HepG2 (cell line): ENCODE results near the gene CD300A. TPM values are rescaled to one million over a fixed set of nuclear protein-coding genes. Genes with fewer than 3 reads are reported as not detected.
A peak's percentile ranks its signal among the peaks of the same experiment; 100 is the strongest.

Experiments used
- ATF6 ChIP-seq: sonication (generic); formaldehyde crosslinking; conservative IDR thresholded peaks from 2 replicates; pipeline ENCODE4 v1.4.0; 2020; ENCODE audit warnings: missing genetic modification reagents
- HOXA9 ChIP-seq: sonication (generic); formaldehyde crosslinking; IDR thresholded peaks from 2 replicates; pipeline ENCODE4 v1.8.1; 2022; ENCODE audit warnings: missing genetic modification reagents, mild to moderate bottlenecking, moderate library complexity, borderline replicate concordance
- PAWR ChIP-seq: sonication (generic); formaldehyde crosslinking; IDR thresholded peaks from 2 replicates; pipeline ENCODE4 v1.4.0; 2020; ENCODE audit warnings: missing genetic modification reagents, mild to moderate bottlenecking, borderline replicate concordance
- PTBP1 ChIP-seq: fragments of 200-400 bp; formaldehyde crosslinking; IDR thresholded peaks from 2 replicates; pipeline ENCODE4 v1.6.1; 2018; ENCODE audit warnings: low read length, low read depth; ENCODE audit not compliant: poor library complexity, severe bottlenecking
- RARA ChIP-seq: IDR thresholded peaks from 2 replicates; pipeline ENCODE4 v1.6.1; 2016; ENCODE audit warnings: missing genetic modification reagents, missing compliant biosample characterization
- ZNF512 ChIP-seq: sonication (generic); formaldehyde crosslinking; IDR thresholded peaks from 2 replicates; pipeline ENCODE4 v1.4.0; 2020; ENCODE audit warnings: mild to moderate bottlenecking, missing genetic modification reagents
- ZNF639 ChIP-seq: conservative IDR thresholded peaks from 2 replicates; pipeline ENCODE4 v1.6.1; 2018; ENCODE audit warnings: missing genetic modification reagents
- ZNF768 ChIP-seq: sonication (generic); formaldehyde crosslinking; IDR thresholded peaks from 2 replicates; pipeline ENCODE4 v1.4.0; 2020; ENCODE audit warnings: missing genetic modification reagents
- ZNF773 ChIP-seq: sonication (generic); formaldehyde crosslinking; IDR thresholded peaks from 2 replicates; pipeline ENCODE4 v1.4.0; 2020; ENCODE audit warnings: missing genetic modification reagents, borderline replicate concordance
- polyA plus RNA-seq, 8 experiments: library from polyadenylated mRNA; depleted of rRNA in 3 of 8; stranded (reverse) in 7 of 8; unstranded in 1 of 8; fragments of >200 nt; fragmentation: Illumina TruSeq in 4 of 8; extraction: Trizol in 4 of 8; gene quantifications; 2 replicates each; pipeline versions ENCODE4 v1.2.1 to v1.2.3, GENCODE V29; 2011 to 2016; ENCODE audit warnings: low read depth in 4 of 8, missing spikeins in 1 of 8, mixed read lengths in 1 of 8; ENCODE audit not compliant: insufficient read depth in 1 of 8
- total RNA-seq, 5 experiments: library from RNA; depleted of rRNA; stranded (reverse); fragments of >200 nt; fragmentation: Illumina TruSeq; extraction: Trizol; gene quantifications; 2 replicates each; pipeline ENCODE4 v1.2.3, GENCODE V29; 2016; ENCODE audit warnings: low read depth in 1 of 5
- TF ChIP-seq, protein P1 (sequence below): sonication (generic); formaldehyde crosslinking; IDR thresholded peaks from 2 replicates; pipeline ENCODE4 v1.4.0; 2020; ENCODE audit warnings: missing genetic modification reagents
- TF ChIP-seq, protein P2 (sequence below): IDR thresholded peaks from 2 replicates; pipeline ENCODE4 v1.6.1; 2016; ENCODE audit warnings: mild to moderate bottlenecking
- TF ChIP-seq, protein P3 (sequence below): IDR thresholded peaks from 2 replicates; pipeline ENCODE4 v1.6.1; 2016

Gene CD300A
- total and polyA plus RNA-seq, 2 of the 13 experiments (the other 11 are each of a cell fraction or from before 2014, with no cell fraction given) = not detected

GRCh38 chr17:74429604-74430384 lies 36.6 kb upstream of the CD300A start (continued):
- TF ChIP-seq, protein P1, sequence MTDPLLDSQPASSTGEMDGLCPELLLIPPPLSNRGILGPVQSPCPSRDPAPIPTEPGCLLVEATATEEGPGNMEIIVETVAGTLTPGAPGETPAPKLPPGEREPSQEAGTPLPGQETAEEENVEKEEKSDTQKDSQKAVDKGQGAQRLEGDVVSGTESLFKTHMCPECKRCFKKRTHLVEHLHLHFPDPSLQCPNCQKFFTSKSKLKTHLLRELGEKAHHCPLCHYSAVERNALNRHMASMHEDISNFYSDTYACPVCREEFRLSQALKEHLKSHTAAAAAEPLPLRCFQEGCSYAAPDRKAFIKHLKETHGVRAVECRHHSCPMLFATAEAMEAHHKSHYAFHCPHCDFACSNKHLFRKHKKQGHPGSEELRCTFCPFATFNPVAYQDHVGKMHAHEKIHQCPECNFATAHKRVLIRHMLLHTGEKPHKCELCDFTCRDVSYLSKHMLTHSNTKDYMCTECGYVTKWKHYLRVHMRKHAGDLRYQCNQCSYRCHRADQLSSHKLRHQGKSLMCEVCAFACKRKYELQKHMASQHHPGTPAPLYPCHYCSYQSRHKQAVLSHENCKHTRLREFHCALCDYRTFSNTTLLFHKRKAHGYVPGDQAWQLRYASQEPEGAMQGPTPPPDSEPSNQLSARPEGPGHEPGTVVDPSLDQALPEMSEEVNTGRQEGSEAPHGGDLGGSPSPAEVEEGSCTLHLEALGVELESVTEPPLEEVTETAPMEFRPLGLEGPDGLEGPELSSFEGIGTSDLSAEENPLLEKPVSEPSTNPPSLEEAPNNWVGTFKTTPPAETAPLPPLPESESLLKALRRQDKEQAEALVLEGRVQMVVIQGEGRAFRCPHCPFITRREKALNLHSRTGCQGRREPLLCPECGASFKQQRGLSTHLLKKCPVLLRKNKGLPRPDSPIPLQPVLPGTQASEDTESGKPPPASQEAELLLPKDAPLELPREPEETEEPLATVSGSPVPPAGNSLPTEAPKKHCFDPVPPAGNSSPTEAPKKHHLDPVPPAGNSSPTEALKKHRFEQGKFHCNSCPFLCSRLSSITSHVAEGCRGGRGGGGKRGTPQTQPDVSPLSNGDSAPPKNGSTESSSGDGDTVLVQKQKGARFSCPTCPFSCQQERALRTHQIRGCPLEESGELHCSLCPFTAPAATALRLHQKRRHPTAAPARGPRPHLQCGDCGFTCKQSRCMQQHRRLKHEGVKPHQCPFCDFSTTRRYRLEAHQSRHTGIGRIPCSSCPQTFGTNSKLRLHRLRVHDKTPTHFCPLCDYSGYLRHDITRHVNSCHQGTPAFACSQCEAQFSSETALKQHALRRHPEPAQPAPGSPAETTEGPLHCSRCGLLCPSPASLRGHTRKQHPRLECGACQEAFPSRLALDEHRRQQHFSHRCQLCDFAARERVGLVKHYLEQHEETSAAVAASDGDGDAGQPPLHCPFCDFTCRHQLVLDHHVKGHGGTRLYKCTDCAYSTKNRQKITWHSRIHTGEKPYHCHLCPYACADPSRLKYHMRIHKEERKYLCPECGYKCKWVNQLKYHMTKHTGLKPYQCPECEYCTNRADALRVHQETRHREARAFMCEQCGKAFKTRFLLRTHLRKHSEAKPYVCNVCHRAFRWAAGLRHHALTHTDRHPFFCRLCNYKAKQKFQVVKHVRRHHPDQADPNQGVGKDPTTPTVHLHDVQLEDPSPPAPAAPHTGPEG (CRISPR knock-in tag) = no peak
- 0 out of 2 replicates have a peak, but pooled peaks have one; percentile 48 for TF ChIP-seq ZNF639 (CRISPR knock-in tag)
- no peak for TF ChIP-seq ZNF512 (CRISPR knock-in tag)
- TF ChIP-seq, protein P2, sequence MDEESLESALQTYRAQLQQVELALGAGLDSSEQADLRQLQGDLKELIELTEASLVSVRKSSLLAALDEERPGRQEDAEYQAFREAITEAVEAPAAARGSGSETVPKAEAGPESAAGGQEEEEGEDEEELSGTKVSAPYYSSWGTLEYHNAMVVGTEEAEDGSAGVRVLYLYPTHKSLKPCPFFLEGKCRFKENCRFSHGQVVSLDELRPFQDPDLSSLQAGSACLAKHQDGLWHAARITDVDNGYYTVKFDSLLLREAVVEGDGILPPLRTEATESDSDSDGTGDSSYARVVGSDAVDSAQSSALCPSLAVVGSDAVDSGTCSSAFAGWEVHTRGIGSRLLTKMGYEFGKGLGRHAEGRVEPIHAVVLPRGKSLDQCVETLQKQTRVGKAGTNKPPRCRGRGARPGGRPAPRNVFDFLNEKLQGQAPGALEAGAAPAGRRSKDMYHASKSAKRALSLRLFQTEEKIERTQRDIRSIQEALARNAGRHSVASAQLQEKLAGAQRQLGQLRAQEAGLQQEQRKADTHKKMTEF (CRISPR knock-in tag) = 0 out of 2 replicates have a peak, but pooled peaks have one; percentile 16
- peak; percentile 28 for TF ChIP-seq RARA (CRISPR knock-in tag)
- TF ChIP-seq, protein P3, sequence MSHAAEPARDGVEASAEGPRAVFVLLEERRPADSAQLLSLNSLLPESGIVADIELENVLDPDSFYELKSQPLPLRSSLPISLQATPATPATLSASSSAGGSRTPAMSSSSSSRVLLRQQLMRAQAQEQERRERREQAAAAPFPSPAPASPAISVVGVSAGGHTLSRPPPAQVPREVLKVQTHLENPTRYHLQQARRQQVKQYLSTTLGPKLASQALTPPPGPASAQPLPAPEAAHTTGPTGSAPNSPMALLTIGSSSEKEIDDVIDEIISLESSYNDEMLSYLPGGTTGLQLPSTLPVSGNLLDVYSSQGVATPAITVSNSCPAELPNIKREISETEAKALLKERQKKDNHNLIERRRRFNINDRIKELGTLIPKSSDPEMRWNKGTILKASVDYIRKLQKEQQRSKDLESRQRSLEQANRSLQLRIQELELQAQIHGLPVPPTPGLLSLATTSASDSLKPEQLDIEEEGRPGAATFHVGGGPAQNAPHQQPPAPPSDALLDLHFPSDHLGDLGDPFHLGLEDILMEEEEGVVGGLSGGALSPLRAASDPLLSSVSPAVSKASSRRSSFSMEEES = peak; percentile 11; the same call in 1 of the 2 replicates
- no peak for TF ChIP-seq HOXA9
- TF ChIP-seq ZNF773 (CRISPR knock-in tag) = 0 out of 2 replicates have a peak, but pooled peaks have one; percentile 45
- peak; percentile 45 for TF ChIP-seq PTBP1
- TF ChIP-seq ZNF768 (CRISPR knock-in tag) = peak; percentile 25; the same call in 1 of the 2 replicates
- 0 out of 2 replicates have a peak, but pooled peaks have one; percentile 91 for TF ChIP-seq PAWR (CRISPR knock-in tag)
- no peak for TF ChIP-seq ATF6 (CRISPR knock-in tag)
